GM12865 (cell line): ENCODE measurements around the gene GRPR.

Experiments used
- DNase-seq: peaks from one replicate; pipeline ENCODE4 v3.0.0; 2010; ENCODE audit warnings: low read depth
- H3K4me3 ChIP-seq: 2 replicates; pipeline ENCODE4 v1.5.1; 2011; ENCODE audit warnings: mild to moderate bottlenecking, low read depth, low read length, control low read depth
- CTCF ChIP-seq: IDR thresholded peaks from 2 replicates; pipeline ENCODE4 v1.5.1; 2011; ENCODE audit warnings: low read length, control low read depth, low read depth, inconsistent platforms; ENCODE audit not compliant: insufficient read depth; ENCODE audit errors: missing control alignments

The GRPR gene

GRCh38 chrX:16114611-16115010 is 8.8 kb upstream of the GRPR start:
- DNase-seq, result peak; percentile 25
- TF ChIP-seq CTCF, result no peak
- no peak overlapping the region for H3K4me3 ChIP-seq

- TF ChIP-seq CTCF, result no peak
- H3K4me3 ChIP-seq, result no peak overlapping the region
- DNase-seq, result peak; percentile 84
Observed at GRCh38 chrX:16119353-16120220, 3.8 kb upstream of the GRPR start.

GRCh38 chrX:16120431-16120830 is 2.9 kb upstream of the GRPR start:
- no peak for TF ChIP-seq CTCF
- peak; percentile 35 for DNase-seq
- no peak overlapping the region for H3K4me3 ChIP-seq

- TF ChIP-seq CTCF, result no peak
- no peak overlapping the region for H3K4me3 ChIP-seq
- DNase-seq, result no peak
Observed at GRCh38 chrX:16124201-16124600, 836 bp downstream of the GRPR start.

GRCh38 chrX:16125520-16126149 is 2.3 kb downstream of the GRPR start:
- no peak for DNase-seq
- no peak overlapping the region for H3K4me3 ChIP-seq
- no peak for TF ChIP-seq CTCF

GRCh38 chrX:16130707-16131106 is 7.3 kb downstream of the GRPR start:
- TF ChIP-seq CTCF, result no peak
- no peak for DNase-seq
- H3K4me3 ChIP-seq, result no peak overlapping the region
